RWPE1 (cell line): Measurements from ENCODE around the gene SRRM5.
"Not testable (repeated sequence)": the region's sequence is repeated elsewhere in the genome, so short reads cannot be mapped to it uniquely, and the experiment has no call there.

Experiments
- CTCF ChIA-PET: fragments of 350-600 bp; sonication (Branson Sonifier 250); formaldehyde crosslinking; extraction: SDS; loops from one replicate; lab custom pipeline; 2021; lab: Yijun Ruan, JAX
- POLR2A ChIA-PET: fragments of 400-600 bp; formaldehyde crosslinking; extraction: SDS; loops from one replicate; lab custom pipeline; 2020; ENCODE audit warnings: antibody characterized with exemption; ENCODE audit not compliant: low non-redundant PET; lab: Yijun Ruan, JAX
- DNase-seq: peaks from one replicate; pipeline ENCODE4 v3.0.0; 2012; ENCODE audit warnings: low spot score
- H3K27ac ChIP-seq: fragments of 450-650 bp; 2 replicates; pipeline ENCODE4 v1.5.1; 2017
- TF ChIP-seq, protein P1 (sequence below): fragments of 450-650 bp; conservative IDR thresholded peaks from 2 replicates; pipeline ENCODE4 v1.5.1; 2017; ENCODE audit warnings: low read depth, mild to moderate bottlenecking

SRRM5 gene

DNA sequence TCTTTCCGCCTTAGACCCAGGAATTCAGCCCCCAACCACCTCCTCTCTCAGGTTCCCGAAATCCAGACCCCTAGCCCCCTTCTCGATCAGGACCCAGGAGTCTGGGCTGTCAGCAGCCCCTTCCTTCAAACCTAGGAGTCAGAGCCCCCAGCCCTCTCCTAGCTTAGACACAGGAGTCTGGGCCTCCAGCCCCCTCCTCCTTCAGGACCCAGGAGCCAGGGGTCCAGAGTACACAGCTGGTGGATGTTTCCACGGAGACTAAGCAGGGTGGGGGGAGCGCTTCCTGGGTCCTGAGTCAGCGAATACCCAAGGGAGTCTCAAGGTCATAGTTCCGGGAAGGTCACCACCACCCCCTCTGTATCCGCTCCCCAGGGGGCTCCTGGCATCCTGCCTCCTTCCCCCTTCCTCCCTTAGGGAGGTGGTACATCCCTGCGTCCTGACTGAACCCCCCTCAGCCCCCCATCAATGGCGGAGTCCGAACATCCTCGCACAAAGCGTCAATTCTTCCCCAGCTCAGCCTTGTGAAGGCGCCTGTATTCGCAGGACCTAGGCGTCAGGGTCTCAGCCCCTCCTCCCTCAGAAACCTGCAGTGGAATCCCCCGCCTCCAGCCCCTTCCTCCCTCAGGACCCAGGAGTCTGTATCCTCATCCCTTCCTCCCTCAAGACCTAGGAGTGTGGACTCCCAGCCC, 23.1 kb downstream of the SRRM5 start:
- ChIA-PET CTCF (interaction anchor here (0.6 kb wide), 2 partner anchors 40 to 786 kb away, joined by 3 to 6 read pairs; no protein-coding TSS in a partner anchor), POLR2A (no interaction called here)
- 0 out of 2 replicates have a peak overlapping the region, but pooled peaks have one; percentile 6 for H3K27ac ChIP-seq
- TF ChIP-seq, protein P1, sequence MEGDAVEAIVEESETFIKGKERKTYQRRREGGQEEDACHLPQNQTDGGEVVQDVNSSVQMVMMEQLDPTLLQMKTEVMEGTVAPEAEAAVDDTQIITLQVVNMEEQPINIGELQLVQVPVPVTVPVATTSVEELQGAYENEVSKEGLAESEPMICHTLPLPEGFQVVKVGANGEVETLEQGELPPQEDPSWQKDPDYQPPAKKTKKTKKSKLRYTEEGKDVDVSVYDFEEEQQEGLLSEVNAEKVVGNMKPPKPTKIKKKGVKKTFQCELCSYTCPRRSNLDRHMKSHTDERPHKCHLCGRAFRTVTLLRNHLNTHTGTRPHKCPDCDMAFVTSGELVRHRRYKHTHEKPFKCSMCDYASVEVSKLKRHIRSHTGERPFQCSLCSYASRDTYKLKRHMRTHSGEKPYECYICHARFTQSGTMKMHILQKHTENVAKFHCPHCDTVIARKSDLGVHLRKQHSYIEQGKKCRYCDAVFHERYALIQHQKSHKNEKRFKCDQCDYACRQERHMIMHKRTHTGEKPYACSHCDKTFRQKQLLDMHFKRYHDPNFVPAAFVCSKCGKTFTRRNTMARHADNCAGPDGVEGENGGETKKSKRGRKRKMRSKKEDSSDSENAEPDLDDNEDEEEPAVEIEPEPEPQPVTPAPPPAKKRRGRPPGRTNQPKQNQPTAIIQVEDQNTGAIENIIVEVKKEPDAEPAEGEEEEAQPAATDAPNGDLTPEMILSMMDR: no peak
- no peak for DNase-seq

DNA sequence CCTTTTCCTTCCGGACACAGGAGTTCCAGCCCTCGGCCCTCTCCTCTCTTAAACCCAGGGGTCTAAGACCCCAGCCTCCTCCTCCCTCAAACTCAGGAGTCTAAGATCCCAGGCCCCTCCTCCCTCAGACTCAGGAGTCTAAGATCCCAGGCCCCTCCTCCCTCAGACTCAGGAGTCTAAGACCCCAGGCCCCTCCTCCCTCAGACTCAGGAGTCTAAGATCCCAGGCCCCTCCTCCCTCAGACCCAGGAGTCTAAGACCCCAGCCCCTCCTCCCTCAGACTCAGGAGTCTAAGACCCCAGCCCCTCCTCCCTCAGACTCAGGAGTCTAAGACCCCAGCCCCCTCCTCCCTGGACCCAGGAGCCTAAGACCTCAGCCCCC, 23.7 kb downstream of the SRRM5 start:
- DNase-seq, CTCF ChIA-PET, H3K27ac ChIP-seq, POLR2A ChIA-PET: not testable (repeated sequence)

DNA sequence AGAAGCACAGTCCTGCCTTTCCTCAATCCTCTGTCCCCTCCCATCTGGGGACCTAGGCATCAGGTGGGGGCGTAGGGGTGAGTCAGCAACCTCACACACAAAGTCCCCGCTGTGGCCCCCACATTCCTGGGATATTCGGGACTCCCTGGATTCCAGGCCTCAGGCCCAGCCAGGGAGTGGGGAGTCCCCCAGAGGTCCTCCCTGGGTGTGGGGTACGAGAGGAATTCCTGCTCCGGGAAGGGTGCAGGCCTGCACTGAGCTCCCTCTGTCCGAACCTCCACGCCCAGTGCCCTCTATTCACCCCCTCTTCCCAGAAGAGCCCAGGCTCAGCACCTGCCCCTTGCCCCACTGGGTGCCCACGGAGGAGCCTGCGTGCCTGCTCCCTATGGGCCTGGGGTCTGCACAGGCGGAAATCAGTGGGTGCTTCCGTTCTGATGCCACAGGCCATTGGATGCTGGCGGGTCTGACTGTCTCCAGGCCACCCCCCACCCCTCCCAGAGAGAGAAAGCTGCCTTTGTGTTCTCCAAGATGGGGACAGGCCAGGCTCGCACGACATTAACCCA, 24.3 kb downstream of the SRRM5 start:
- no peak overlapping the region; the same call in 1 of the 2 replicates for H3K27ac ChIP-seq
- ChIA-PET CTCF (no interaction called here), POLR2A (no interaction called here)
- TF ChIP-seq, protein P1: no peak
- DNase-seq: no peak

DNA sequence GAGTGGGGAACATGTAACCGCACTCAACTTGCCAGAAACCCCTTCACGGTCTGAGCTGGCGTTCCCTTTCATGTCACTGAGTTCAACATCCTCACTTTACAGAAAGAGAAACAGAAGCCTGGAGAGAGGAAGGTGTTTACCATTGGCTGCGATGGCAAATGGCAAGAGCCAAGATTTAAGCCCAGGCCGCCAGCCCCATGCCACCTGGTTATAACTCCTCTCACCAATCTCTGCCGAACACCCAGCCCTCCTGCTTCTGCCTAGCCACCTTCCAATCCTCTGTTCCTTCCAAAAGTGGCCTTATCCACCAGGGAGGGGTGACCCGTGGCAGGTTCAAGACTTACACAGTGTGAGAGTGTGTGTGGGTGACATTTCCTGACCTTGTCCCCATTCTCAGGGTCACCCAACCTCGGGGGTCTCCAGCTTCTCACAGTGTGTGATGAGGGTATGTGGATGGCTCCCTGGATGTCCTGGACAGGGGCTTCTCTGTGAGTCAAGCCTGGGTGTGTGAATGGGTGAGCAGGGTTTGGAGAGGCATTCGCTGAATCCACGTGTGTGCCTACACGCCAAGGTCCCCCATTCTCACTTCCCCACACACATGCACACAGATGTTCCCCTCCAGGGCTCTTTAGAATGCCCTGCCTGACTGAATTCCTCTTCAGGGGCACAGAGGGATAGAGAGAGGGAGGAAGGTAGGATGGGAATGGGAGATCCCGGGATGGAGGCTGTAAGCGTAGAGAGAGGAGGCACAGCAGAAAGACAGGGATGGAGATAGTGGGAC, 26.5 kb downstream of the SRRM5 start:
- TF ChIP-seq, protein P1: no peak
- CTCF ChIA-PET: no interaction called here

DNA sequence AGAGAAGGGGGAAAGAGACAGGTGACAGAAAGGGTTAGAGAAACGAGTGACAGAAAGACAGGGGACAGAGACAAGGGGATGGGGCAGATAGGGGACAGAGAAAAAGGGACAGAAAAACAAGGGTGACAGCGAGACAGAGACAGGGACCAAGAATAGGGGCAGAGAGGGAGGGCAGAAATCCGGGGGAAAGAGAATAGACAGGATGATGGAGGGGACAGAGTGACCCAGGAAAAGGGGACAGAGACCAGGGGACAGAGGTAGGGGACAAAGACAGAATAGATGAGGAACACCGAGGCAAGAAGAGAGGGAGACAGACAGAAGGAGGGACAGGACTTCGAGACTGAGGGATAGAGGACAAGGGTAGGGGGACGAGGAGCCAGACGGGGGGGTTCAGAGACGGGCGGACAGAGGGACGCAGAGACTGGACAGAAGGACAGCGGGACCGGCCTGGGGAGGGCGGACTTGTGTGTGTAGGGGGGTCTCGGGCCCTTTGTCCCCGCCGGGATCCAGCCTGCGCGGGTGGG, 27.2 kb downstream of the SRRM5 start:
- POLR2A ChIA-PET: no interaction called here
- DNase-seq: no peak
- TF ChIP-seq, protein P1: no peak
- CTCF ChIA-PET: no interaction called here
- no peak overlapping the region for H3K27ac ChIP-seq

More for the DNA sequence above, 26.5 kb downstream of the SRRM5 start:
- no peak for DNase-seq
- POLR2A ChIA-PET: no interaction called here
- no peak overlapping the region for H3K27ac ChIP-seq

DNA sequence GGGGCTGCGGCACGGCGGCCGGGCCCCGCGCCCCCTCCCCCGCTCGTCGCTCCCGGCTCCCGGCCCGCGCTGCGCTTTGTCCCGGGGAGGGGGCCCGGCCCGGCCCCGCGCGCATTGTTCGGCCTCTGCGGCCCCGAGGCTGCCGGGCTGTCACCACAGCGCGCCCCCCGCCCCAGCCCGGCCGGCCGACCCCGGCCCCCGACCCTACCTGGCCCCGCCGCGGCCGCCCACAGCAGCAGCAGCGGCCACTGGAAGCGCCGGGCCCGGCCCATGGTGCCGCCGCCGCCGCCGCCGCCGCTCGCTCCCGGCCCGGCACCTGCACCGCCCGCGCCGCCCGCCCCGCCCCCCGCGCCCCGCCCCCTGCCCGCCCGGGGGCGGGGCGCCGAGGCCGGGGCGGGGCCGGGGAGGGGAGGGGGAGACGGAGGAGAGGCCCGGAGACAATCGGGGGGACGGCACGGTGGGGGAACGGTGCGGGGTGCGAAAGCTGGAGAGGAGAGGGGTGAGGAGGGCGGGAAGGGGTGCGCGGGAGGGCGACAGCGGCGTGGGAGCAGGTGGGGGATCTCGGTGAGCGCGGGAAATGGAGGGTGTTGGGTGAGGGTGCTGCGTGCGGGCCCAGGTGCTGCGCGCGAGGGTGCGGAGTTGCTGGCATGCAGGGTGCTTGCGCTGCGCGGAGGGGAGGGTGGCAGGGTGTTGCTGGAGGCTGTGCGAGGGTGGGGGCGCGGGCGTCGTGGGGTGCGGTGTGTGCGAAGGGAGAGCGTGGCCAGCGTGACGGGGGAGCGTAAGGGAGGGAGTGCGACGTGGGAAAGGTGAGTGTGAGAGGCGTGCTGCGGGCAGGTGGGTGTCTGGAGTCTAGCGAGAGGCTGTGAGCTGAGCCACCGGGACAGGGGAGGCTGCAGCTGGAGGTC, 27.9 kb downstream of the SRRM5 start, which contains the start of gene CADM4:
CADM4 (minus strand) TSS at position 332 of the 905 bp plus-strand sequence; CDS start at position 272, 60 bp downstream.
- peak within 1 kb of the TSS; percentile 53 for H3K27ac ChIP-seq
- DNase-seq: peak; percentile 43
- TF ChIP-seq, protein P1: no peak
- POLR2A ChIA-PET: no interaction called here
- CTCF ChIA-PET: no interaction called here
